Sigmoid colon (tissue), 7 donors: ENCODE results near the gene JAZF1. TPM values are rescaled to one million over a fixed set of nuclear protein-coding genes. Genes with fewer than 3 reads are reported as not detected.

Experiments
- DNase-seq: peaks from one replicate; pipeline ENCODE4 v3.0.0-alpha.2; 2019
- H3K27ac ChIP-seq, 4 donors: fragments of 200-600 bp; sonication (generic); one replicate each; pipeline ENCODE4 v1.5.1; 2016 to 2019; ENCODE audit warnings: mild to moderate bottlenecking in 1 of 4
- H3K27me3 ChIP-seq, 3 donors: fragments of 200-600 bp; sonication (generic); one replicate each; pipeline ENCODE4 v1.5.1; 2019; ENCODE audit warnings: mild to moderate bottlenecking in 1 of 3
- H3K36me3 ChIP-seq, 4 donors: fragments of 200-600 bp; sonication (generic); one replicate each; pipeline ENCODE4 v1.5.1; 2016 to 2019
- H3K4me1 ChIP-seq, 4 donors: fragments of 200-600 bp; sonication (generic); one replicate each; pipeline ENCODE4 v1.5.1; 2017 to 2019
- H3K4me3 ChIP-seq, 4 donors: fragments of 200-600 bp; sonication (generic); one replicate each; pipeline ENCODE4 v1.5.1; 2017 to 2019; ENCODE audit warnings: mild to moderate bottlenecking in 2 of 4, moderate library complexity in 1 of 4
- H3K9me3 ChIP-seq, 4 donors: fragments of 200-600 bp in 3 of 4; sonication (generic) in 3 of 4; one replicate each; pipeline versions ENCODE4 v1.5.1 to v1.6.1; 2013 to 2019
- CTCF ChIP-seq, 4 experiments: fragments of 450-650 bp in 3 of 4; fragments of 200-600 bp in 1 of 4; IDR thresholded peaks; one replicate each; pipeline ENCODE4 v1.5.1; 2016 to 2019; ENCODE audit warnings: antibody characterized with exemption in 4 of 4, mild to moderate bottlenecking in 3 of 4, moderate library complexity in 2 of 4
- EP300 ChIP-seq, 4 donors: sonication (generic); formaldehyde crosslinking; IDR thresholded peaks; one replicate each; pipeline ENCODE4 v1.6.1; 2017; ENCODE audit warnings: antibody characterized with exemption in 4 of 4
- POLR2A ChIP-seq, 2 donors: fragments of 450-650 bp; IDR thresholded peaks; one replicate each; pipeline ENCODE4 v1.6.1; 2016; ENCODE audit warnings: antibody characterized with exemption in 2 of 2, mild to moderate bottlenecking in 2 of 2, moderate library complexity in 2 of 2
- POLR2AphosphoS5 ChIP-seq, 4 donors: sonication (generic); formaldehyde crosslinking; IDR thresholded peaks; one replicate each; pipeline ENCODE4 v1.6.1; 2017; ENCODE audit warnings: antibody characterized with exemption in 4 of 4
- WGBS, 2 donors: extraction: QIAGEN DNeasy Blood & Tissue Kit; methylation state at CpG; one replicate each; pipeline ENCODE4 v1.1.7; 2013; 5-methylcytosine and 5-hydroxymethylcytosine counted together
- intact Hi-C: fragments of 100-400 bp; cut with DNase I; formaldehyde crosslinking; loops from one replicate; pipeline ENCODE4 v1.15.1; 2023
- polyA plus RNA-seq, 3 donors: library from polyadenylated mRNA; stranded (reverse); fragments of 200-250 nt; gene quantifications; one replicate each; pipeline ENCODE4 v1.2.3, GENCODE V29; 2013
- total RNA-seq, 4 donors: library from RNA; depleted of rRNA; stranded (reverse); fragments of >200 nt; gene quantifications; one replicate each; pipeline ENCODE4 v1.1.0, GENCODE V29; 2016
- donor health status: healthy with polysubstance abuse.
- donor health status: Bipolar disorder and iron deficiency.
- donor health status: healthy.

The JAZF1 gene
- total and polyA plus RNA-seq, 7 donors: 4.2 to 59.6 (median 46.4) TPM

- Histone ChIP-seq H3K9me3 (no peaks in the 10 kb centered on the region), H3K27me3 (no peaks in the 10 kb centered on the region), H3K27ac (no peak overlapping the region)
These were observed 214.3 kb downstream of the JAZF1 start for GRCh38 chr7:27966219-27966780.

GRCh38 chr7:27965650-27966049 lies 214.9 kb downstream of the JAZF1 start:
- 87 to 92% methylated on average over 2 of the region's 2 CpGs for WGBS, 2 donors
- intact Hi-C loops: no loop called here
- H3K4me1 ChIP-seq: peaks cover 0 to 45% (median 16%) of the 10 kb centered on the region in 4 donors

More at GRCh38 chr7:27966219-27966780, 214.3 kb downstream of the JAZF1 start:
- DNase-seq: no peak
- intact Hi-C loops: no loop called here
- TF ChIP-seq POLR2AphosphoS5 (IDR thresholded peaks at IDR 0.05) (no peak), CTCF (IDR thresholded peaks at IDR 0.05) (no peak), POLR2A (IDR thresholded peaks at IDR 0.05) (no peak)
- peaks cover 0 to 39% (median 12%) of the 10 kb centered on the region in 4 donors for H3K4me1 ChIP-seq
- H3K36me3 ChIP-seq: no peaks in the 10 kb centered on the region
- no peak overlapping the region for H3K4me3 ChIP-seq
- WGBS, 2 donors: 57 to 69% methylated on average over 3 of the region's 3 CpGs

GRCh38 chr7:27964820-27965219 lies 215.8 kb downstream of the JAZF1 start:
- no peak for DNase-seq
- Histone ChIP-seq H3K4me3 (no peak overlapping the region), H3K9me3 (no peaks in the 10 kb centered on the region), H3K27me3 (no peaks in the 10 kb centered on the region), H3K27ac (no peak overlapping the region), H3K36me3 (no peaks in the 10 kb centered on the region), H3K4me1 (peaks cover 0 to 53% (median 23%) of the 10 kb centered on the region in 4 donors)
- no peak for TF ChIP-seq POLR2A (IDR thresholded peaks at IDR 0.05)
- TF ChIP-seq CTCF (IDR thresholded peaks at IDR 0.05): no peak
- TF ChIP-seq POLR2AphosphoS5 (IDR thresholded peaks at IDR 0.05): no peak
- no peak for TF ChIP-seq EP300 (IDR thresholded peaks at IDR 0.05)
- intact Hi-C loops: no loop called here
- 94 to 97% methylated on average over 3 of the region's 3 CpGs for WGBS, 2 donors

More at GRCh38 chr7:27965650-27966049, 214.9 kb downstream of the JAZF1 start:
- no peaks in the 10 kb centered on the region for H3K36me3 ChIP-seq
- H3K27ac ChIP-seq: no peak overlapping the region
- no peak overlapping the region for H3K4me3 ChIP-seq
- no peaks in the 10 kb centered on the region for H3K9me3 ChIP-seq
- TF ChIP-seq POLR2AphosphoS5 (IDR thresholded peaks at IDR 0.05): no peak
- no peak for TF ChIP-seq CTCF (IDR thresholded peaks at IDR 0.05)
- no peak for TF ChIP-seq POLR2A (IDR thresholded peaks at IDR 0.05)
- no peak for TF ChIP-seq EP300 (IDR thresholded peaks at IDR 0.05)
- DNase-seq: no peak
- no peaks in the 10 kb centered on the region for H3K27me3 ChIP-seq

GRCh38 chr7:27963056-27963455 lies 217.5 kb downstream of the JAZF1 start:
- no peak for DNase-seq
- Histone ChIP-seq H3K27ac (no peak overlapping the region), H3K36me3 (no peaks in the 10 kb centered on the region), H3K27me3 (no peaks in the 10 kb centered on the region), H3K9me3 (no peaks in the 10 kb centered on the region), H3K4me3 (no peak overlapping the region), H3K4me1 (peaks cover 0 to 47% (median 23%) of the 10 kb centered on the region in 4 donors)
- 88 to 92% methylated on average over 1 of the region's 1 CpG for WGBS, 2 donors
- intact Hi-C loops: no loop called here
- TF ChIP-seq EP300 (IDR thresholded peaks at IDR 0.05) (no peak), CTCF (IDR thresholded peaks at IDR 0.05) (no peak), POLR2A (IDR thresholded peaks at IDR 0.05) (no peak), POLR2AphosphoS5 (IDR thresholded peaks at IDR 0.05) (no peak)

- intact Hi-C loops: no loop called here
- H3K27me3 ChIP-seq: no peaks in the 10 kb centered on the region
- TF ChIP-seq EP300 (IDR thresholded peaks at IDR 0.05): no peak
- no peak for TF ChIP-seq CTCF (IDR thresholded peaks at IDR 0.05)
- no peak for TF ChIP-seq POLR2AphosphoS5 (IDR thresholded peaks at IDR 0.05)
- TF ChIP-seq POLR2A (IDR thresholded peaks at IDR 0.05): no peak
These were observed 218.3 kb downstream of the JAZF1 start for GRCh38 chr7:27962273-27962672.

More at GRCh38 chr7:27962273-27962672, 218.3 kb downstream of the JAZF1 start:
- Histone ChIP-seq H3K36me3 (no peaks in the 10 kb centered on the region), H3K27ac (no peak overlapping the region), H3K9me3 (no peaks in the 10 kb centered on the region), H3K4me3 (no peak overlapping the region), H3K4me1 (peaks cover 0 to 49% (median 23%) of the 10 kb centered on the region in 4 donors)
- no peak for DNase-seq
